ENCODE data around the gene PLCB4.

Gene PLCB4

GRCh38 chr20:9285617-9286016 is 216.7 kb downstream of the PLCB4 start:
- no peak for DNase-seq

GRCh38 chr20:9286501-9287461 is 217.9 kb downstream of the PLCB4 start:
- no peak for DNase-seq

GRCh38 chr20:9287826-9288225 is 218.9 kb downstream of the PLCB4 start:
- DNase-seq = no peak

- DNase-seq = no peak
Observed at GRCh38 chr20:9290331-9290730, 221.4 kb downstream of the PLCB4 start.

GRCh38 chr20:9293145-9293544 is 224.3 kb downstream of the PLCB4 start:
- DNase-seq = no peak

- no peak for DNase-seq
Observed at GRCh38 chr20:9294041-9294440, 225.2 kb downstream of the PLCB4 start.

GRCh38 chr20:9298906-9299305 is 230.0 kb downstream of the PLCB4 start:
- no peak for DNase-seq

- no peak for DNase-seq
Observed at GRCh38 chr20:9300080-9300479, 231.2 kb downstream of the PLCB4 start.

GRCh38 chr20:9300534-9300933 is 231.6 kb downstream of the PLCB4 start:
- no peak for DNase-seq

- DNase-seq = no peak
Observed at GRCh38 chr20:9301129-9302090, 232.5 kb downstream of the PLCB4 start.

- no peak for DNase-seq
Observed at GRCh38 chr20:9302091-9302462, 233.2 kb downstream of the PLCB4 start.

- peak; percentile 78 to 79 for DNase-seq
Observed at GRCh38 chr20:9306521-9306920, 237.6 kb downstream of the PLCB4 start.

- no peak for DNase-seq
Observed at GRCh38 chr20:9308056-9308455, 239.2 kb downstream of the PLCB4 start.

GRCh38 chr20:9311132-9311531 is 242.2 kb downstream of the PLCB4 start:
- DNase-seq = no peak

GRCh38 chr20:9319687-9320384 is 250.9 kb downstream of the PLCB4 start:
- DNase-seq = peak; percentile 74 to 87

GRCh38 chr20:9321007-9321406 is 252.1 kb downstream of the PLCB4 start:
- DNase-seq = no peak

- peak; percentile 50 to 64 for DNase-seq
Observed at GRCh38 chr20:9322661-9323060, 253.8 kb downstream of the PLCB4 start.

- DNase-seq = peak in 1 of 2 donors; percentile 36
Observed at GRCh38 chr20:9323622-9324021, 254.7 kb downstream of the PLCB4 start.

GRCh38 chr20:9329355-9330101 is 260.6 kb downstream of the PLCB4 start:
- DNase-seq = no peak

GRCh38 chr20:9330151-9330550 is 261.3 kb downstream of the PLCB4 start:
- no peak for DNase-seq

GRCh38 chr20:9331707-9332435 is 263.0 kb downstream of the PLCB4 start:
- DNase-seq = no peak

All from inflammatory macrophage (primary cell).